ENCODE measurements around the gene CCDC85C.

GRCh38 chr14:99479906-99480869, 123.8 kb downstream of the CCDC85C start, which contains the start of gene SETD3:
- TF ChIP-seq YY1 (IDR thresholded peaks at IDR 0.05; ENCODE audit: low read depth) (no peak), CREB1 (IDR thresholded peaks at IDR 0.05; ENCODE audit: low read depth) (no peak), EP300 (IDR thresholded peaks at IDR 0.05; ENCODE audit: borderline replicate concordance) (no peak), TAF1 (IDR thresholded peaks at IDR 0.05; ENCODE audit: low read depth) (no peak; the same call in 1 of the 2 replicates), CEBPB (IDR thresholded peaks at IDR 0.05) (no peak)
